ENCODE measurements around the gene ANK2.

DNA sequence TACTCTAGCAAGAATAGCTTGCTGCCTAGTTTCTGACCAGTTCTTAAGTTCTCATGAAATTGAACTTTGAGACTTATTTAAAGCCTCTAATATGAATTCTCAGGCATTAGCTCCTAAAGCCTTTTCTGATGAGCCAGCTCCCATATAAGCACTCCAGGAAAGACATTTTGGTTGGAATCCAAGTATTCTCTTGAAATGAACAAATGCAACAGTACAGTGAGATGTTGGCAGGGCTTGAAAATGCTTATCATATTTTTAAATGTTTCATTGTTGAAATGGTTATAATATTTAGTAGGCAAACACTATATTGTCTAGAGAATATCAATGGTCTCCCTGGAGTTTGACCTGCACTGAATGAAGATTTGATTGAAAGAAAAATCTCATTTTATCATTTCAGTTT is 240.3 kb downstream of the ANK2 start:
- TF ChIP-seq EZH2 (IDR thresholded peaks at IDR 0.05): no peak
- no peak for TF ChIP-seq EZH2phosphoT487 (IDR thresholded peaks at IDR 0.05)
